IPS-18a (cell line): Measurements from ENCODE around the gene NOP10.

Experiments
- H3K27ac ChIP-seq: one replicate; pipeline ENCODE4 v1.5.1; 2013; ENCODE audit warnings: low read length
- H3K27me3 ChIP-seq: one replicate; pipeline ENCODE4 v1.6.1; 2013; ENCODE audit warnings: mild to moderate bottlenecking, low read length; ENCODE audit not compliant: control insufficient read depth, insufficient read depth
- H3K36me3 ChIP-seq: one replicate; pipeline ENCODE4 v1.6.1; 2013; ENCODE audit warnings: low read depth, low read length; ENCODE audit not compliant: control insufficient read depth
- H3K4me1 ChIP-seq: one replicate; pipeline ENCODE4 v1.6.1; 2013; ENCODE audit warnings: low read depth, low read length; ENCODE audit not compliant: control insufficient read depth
- H3K4me3 ChIP-seq: one replicate; pipeline ENCODE4 v1.5.1; 2013; ENCODE audit warnings: low read length
- H3K9ac ChIP-seq: one replicate; pipeline ENCODE4 v1.6.1; 2013; ENCODE audit warnings: mild to moderate bottlenecking, low read length, moderate library complexity
- H3K9me3 ChIP-seq: one replicate; pipeline ENCODE4 v1.6.1; 2013; ENCODE audit warnings: low read depth, low read length; ENCODE audit not compliant: control insufficient read depth

Gene NOP10

GRCh38 chr15:34337557-34338306, 5.2 kb downstream of the NOP10 start, which contains the start of gene SLC12A6:
Gene SLC12A6 (minus strand): TSS chr15:34337781. CDS start chr15:34336680, 1,101 bp downstream.
- H3K27me3 ChIP-seq, result peaks cover 9% of the 10 kb centered on the region
- H3K4me3 ChIP-seq, result peak within 1 kb of the TSS; percentile 91
- H3K9ac ChIP-seq, result peak within 1 kb of the TSS; percentile 61
- peaks cover 2% of the 10 kb centered on the region for H3K4me1 ChIP-seq
- no peaks in the 10 kb centered on the region for H3K9me3 ChIP-seq
- H3K36me3 ChIP-seq, result peaks cover 18% of the 10 kb centered on the region
- H3K27ac ChIP-seq, result no peak within 1 kb of the TSS

GRCh38 chr15:34336991-34337556, 5.9 kb downstream of the NOP10 start:
- peaks cover 2% of the 10 kb centered on the region for H3K4me1 ChIP-seq
- H3K9ac ChIP-seq, result peak overlapping the region; percentile 61
- H3K9me3 ChIP-seq, result no peaks in the 10 kb centered on the region
- peak overlapping the region; percentile 91 for H3K4me3 ChIP-seq
- peaks cover 9% of the 10 kb centered on the region for H3K27me3 ChIP-seq
- H3K27ac ChIP-seq, result no peak overlapping the region
- peaks cover 18% of the 10 kb centered on the region for H3K36me3 ChIP-seq

GRCh38 chr15:34336231-34336990, 6.5 kb downstream of the NOP10 start:
- H3K4me3 ChIP-seq, result peak overlapping the region; percentile 91
- H3K27me3 ChIP-seq, result peaks cover 9% of the 10 kb centered on the region
- no peak overlapping the region for H3K9ac ChIP-seq
- peaks cover 17% of the 10 kb centered on the region for H3K36me3 ChIP-seq
- H3K27ac ChIP-seq, result no peak overlapping the region
- no peaks in the 10 kb centered on the region for H3K9me3 ChIP-seq
- H3K4me1 ChIP-seq, result peaks cover 2% of the 10 kb centered on the region

- Histone ChIP-seq H3K9me3 (no peaks in the 10 kb centered on the region), H3K36me3 (peaks cover 12% of the 10 kb centered on the region), H3K4me3 (no peak overlapping the region), H3K27ac (no peak overlapping the region), H3K9ac (no peak overlapping the region), H3K4me1 (peaks cover 2% of the 10 kb centered on the region), H3K27me3 (peaks cover 9% of the 10 kb centered on the region)
These were observed 7.5 kb downstream of the NOP10 start for GRCh38 chr15:34335176-34336032.

- H3K27ac ChIP-seq, result no peak overlapping the region
- peaks cover 7% of the 10 kb centered on the region for H3K36me3 ChIP-seq
- no peaks in the 10 kb centered on the region for H3K9me3 ChIP-seq
- no peak overlapping the region for H3K9ac ChIP-seq
- peaks cover 9% of the 10 kb centered on the region for H3K27me3 ChIP-seq
- H3K4me1 ChIP-seq, result peaks cover 2% of the 10 kb centered on the region
- no peak overlapping the region for H3K4me3 ChIP-seq
These were observed 8.3 kb downstream of the NOP10 start for GRCh38 chr15:34334672-34335071.

- H3K36me3 ChIP-seq, result no peaks in the 10 kb centered on the region
- H3K9me3 ChIP-seq, result no peaks in the 10 kb centered on the region
- no peak overlapping the region for H3K27ac ChIP-seq
- peaks cover 2% of the 10 kb centered on the region for H3K4me1 ChIP-seq
- H3K9ac ChIP-seq, result no peak overlapping the region
- no peak overlapping the region for H3K4me3 ChIP-seq
- peaks cover 9% of the 10 kb centered on the region for H3K27me3 ChIP-seq
These were observed 10.3 kb downstream of the NOP10 start for GRCh38 chr15:34332553-34333120.

GRCh38 chr15:34331809-34332208, 11.1 kb downstream of the NOP10 start:
- H3K27ac ChIP-seq, result no peak overlapping the region
- peaks cover 7% of the 10 kb centered on the region for H3K27me3 ChIP-seq
- peaks cover 2% of the 10 kb centered on the region for H3K4me1 ChIP-seq
- H3K4me3 ChIP-seq, result no peak overlapping the region
- no peak overlapping the region for H3K9ac ChIP-seq
- H3K9me3 ChIP-seq, result no peaks in the 10 kb centered on the region
- H3K36me3 ChIP-seq, result no peaks in the 10 kb centered on the region

GRCh38 chr15:34330279-34330678, 12.7 kb downstream of the NOP10 start:
- Histone ChIP-seq H3K27me3 (no peaks in the 10 kb centered on the region), H3K4me3 (no peak overlapping the region), H3K9ac (no peak overlapping the region), H3K4me1 (no peaks in the 10 kb centered on the region), H3K9me3 (no peaks in the 10 kb centered on the region), H3K27ac (no peak overlapping the region), H3K36me3 (no peaks in the 10 kb centered on the region)

- Histone ChIP-seq H3K9ac (no peak overlapping the region), H3K36me3 (no peaks in the 10 kb centered on the region), H3K27me3 (no peaks in the 10 kb centered on the region), H3K4me1 (no peaks in the 10 kb centered on the region), H3K27ac (no peak overlapping the region), H3K9me3 (no peaks in the 10 kb centered on the region), H3K4me3 (no peak overlapping the region)
These were observed 13.9 kb downstream of the NOP10 start for GRCh38 chr15:34329006-34329405.

- H3K27ac ChIP-seq, result no peak overlapping the region
- H3K4me3 ChIP-seq, result no peak overlapping the region
These were observed 15.0 kb downstream of the NOP10 start for GRCh38 chr15:34327906-34328305.

GRCh38 chr15:34325368-34325767, 17.6 kb downstream of the NOP10 start:
- H3K4me3 ChIP-seq, result no peak overlapping the region

More at GRCh38 chr15:34327906-34328305, 15.0 kb downstream of the NOP10 start:
- H3K9me3 ChIP-seq, result no peaks in the 10 kb centered on the region
- H3K4me1 ChIP-seq, result no peaks in the 10 kb centered on the region
- no peak overlapping the region for H3K9ac ChIP-seq
- no peaks in the 10 kb centered on the region for H3K36me3 ChIP-seq
- H3K27me3 ChIP-seq, result no peaks in the 10 kb centered on the region

More at GRCh38 chr15:34325368-34325767, 17.6 kb downstream of the NOP10 start:
- H3K27me3 ChIP-seq, result no peaks in the 10 kb centered on the region
- no peaks in the 10 kb centered on the region for H3K4me1 ChIP-seq
- no peaks in the 10 kb centered on the region for H3K36me3 ChIP-seq
- no peaks in the 10 kb centered on the region for H3K9me3 ChIP-seq
- no peak overlapping the region for H3K9ac ChIP-seq
- H3K27ac ChIP-seq, result no peak overlapping the region
